ENCODE results near the gene CHMP3. TPM values are rescaled to one million over a fixed set of nuclear protein-coding genes. Genes with fewer than 3 reads are reported as not detected.
A peak's percentile ranks its signal among the peaks of the same experiment; 100 is the strongest.

Gene CHMP3
- total RNA-seq, 1 donor: 76.0 TPM

- Histone ChIP-seq H3K79me2 (ENCODE audit: insufficient read depth, low read length) (no peaks in the 10 kb centered on the region), H4K20me1 (ENCODE audit: insufficient read depth, low read length) (peaks cover 12% of the 10 kb centered on the region), H3K36me3 (ENCODE audit: insufficient read depth, low read length) (peaks cover 45% of the 10 kb centered on the region), H3K27me3 (ENCODE audit: insufficient read depth, low read length) (no peaks in the 10 kb centered on the region), H3K4me1 (ENCODE audit: insufficient read depth, low read length) (peaks cover 24% of the 10 kb centered on the region), H3K4me2 (ENCODE audit: insufficient read depth, low read length) (peak overlapping the region; percentile 33), H2AFZ (ENCODE audit: low read length) (no peak overlapping the region), H3K9me3 (ENCODE audit: low read depth, low read length) (no peaks in the 10 kb centered on the region), H3K4me3 (ENCODE audit: insufficient read depth, low read length) (no peak overlapping the region), H3K27ac (ENCODE audit: low read depth, low read length) (peak overlapping the region; percentile 32)
- TF ChIP-seq CTCF (IDR thresholded peaks at IDR 0.05; ENCODE audit: extremely low read depth, low read depth, low read length): no peak
- DNase-seq (ENCODE audit: insufficient read length, low spot score, missing footprints): no peak
Observed at GRCh38 chr2:86476092-86476491, 87.2 kb downstream of the CHMP3 start.

- no peak overlapping the region for H3K4me2 ChIP-seq (ENCODE audit: insufficient read depth, low read length)
- H3K27me3 ChIP-seq (ENCODE audit: insufficient read depth, low read length): no peaks in the 10 kb centered on the region
- TF ChIP-seq CTCF (IDR thresholded peaks at IDR 0.05; ENCODE audit: extremely low read depth, low read depth, low read length): no peak
- peaks cover 32% of the 10 kb centered on the region for H3K36me3 ChIP-seq (ENCODE audit: insufficient read depth, low read length)
- H4K20me1 ChIP-seq (ENCODE audit: insufficient read depth, low read length): peaks cover 2% of the 10 kb centered on the region
- DNase-seq (ENCODE audit: insufficient read length, low spot score, missing footprints): no peak
- no peak overlapping the region for H3K4me3 ChIP-seq (ENCODE audit: insufficient read depth, low read length)
- no peaks in the 10 kb centered on the region for H3K9me3 ChIP-seq (ENCODE audit: low read depth, low read length)
- H3K4me1 ChIP-seq (ENCODE audit: insufficient read depth, low read length): peaks cover 12% of the 10 kb centered on the region
- H2AFZ ChIP-seq (ENCODE audit: low read length): no peak overlapping the region
- no peaks in the 10 kb centered on the region for H3K79me2 ChIP-seq (ENCODE audit: insufficient read depth, low read length)
- no peak overlapping the region for H3K27ac ChIP-seq (ENCODE audit: low read depth, low read length)
Observed at GRCh38 chr2:86471637-86472036, 91.6 kb downstream of the CHMP3 start.

GRCh38 chr2:86470890-86471289 is 92.4 kb downstream of the CHMP3 start:
- peaks cover 6% of the 10 kb centered on the region for H3K4me1 ChIP-seq (ENCODE audit: insufficient read depth, low read length)
- no peaks in the 10 kb centered on the region for H3K27me3 ChIP-seq (ENCODE audit: insufficient read depth, low read length)
- no peak for TF ChIP-seq CTCF (IDR thresholded peaks at IDR 0.05; ENCODE audit: extremely low read depth, low read depth, low read length)
- H2AFZ ChIP-seq (ENCODE audit: low read length): no peak overlapping the region
- H3K4me2 ChIP-seq (ENCODE audit: insufficient read depth, low read length): no peak overlapping the region
- no peak for DNase-seq (ENCODE audit: insufficient read length, low spot score, missing footprints)
- H3K79me2 ChIP-seq (ENCODE audit: insufficient read depth, low read length): no peaks in the 10 kb centered on the region
- H3K4me3 ChIP-seq (ENCODE audit: insufficient read depth, low read length): no peak overlapping the region
- H4K20me1 ChIP-seq (ENCODE audit: insufficient read depth, low read length): no peaks in the 10 kb centered on the region
- peaks cover 36% of the 10 kb centered on the region for H3K36me3 ChIP-seq (ENCODE audit: insufficient read depth, low read length)
- no peaks in the 10 kb centered on the region for H3K9me3 ChIP-seq (ENCODE audit: low read depth, low read length)
- no peak overlapping the region for H3K27ac ChIP-seq (ENCODE audit: low read depth, low read length)

GRCh38 chr2:86468162-86469033 is 94.8 kb downstream of the CHMP3 start:
- no peaks in the 10 kb centered on the region for H4K20me1 ChIP-seq (ENCODE audit: insufficient read depth, low read length)
- H3K27ac ChIP-seq (ENCODE audit: low read depth, low read length): no peak overlapping the region
- TF ChIP-seq CTCF (IDR thresholded peaks at IDR 0.05; ENCODE audit: extremely low read depth, low read depth, low read length): no peak
- no peaks in the 10 kb centered on the region for H3K4me1 ChIP-seq (ENCODE audit: insufficient read depth, low read length)
- no peak overlapping the region for H3K4me3 ChIP-seq (ENCODE audit: insufficient read depth, low read length)
- no peak for DNase-seq (ENCODE audit: insufficient read length, low spot score, missing footprints)
- no peaks in the 10 kb centered on the region for H3K27me3 ChIP-seq (ENCODE audit: insufficient read depth, low read length)
- H3K36me3 ChIP-seq (ENCODE audit: insufficient read depth, low read length): peaks cover 51% of the 10 kb centered on the region
- H3K4me2 ChIP-seq (ENCODE audit: insufficient read depth, low read length): no peak overlapping the region
- no peaks in the 10 kb centered on the region for H3K79me2 ChIP-seq (ENCODE audit: insufficient read depth, low read length)
- no peak overlapping the region for H2AFZ ChIP-seq (ENCODE audit: low read length)
- H3K9me3 ChIP-seq (ENCODE audit: low read depth, low read length): no peaks in the 10 kb centered on the region

Measured in osteoblast (primary cell).